Stimulated activated CD4-positive, alpha-beta T cell treated with anti-CD3 and anti-CD28 coated beads, Interleukin-15, amount 100 ng/mL, for 24 hours (primary cell): ENCODE measurements around the gene PPP1R37.
A peak's percentile ranks its signal among the peaks of the same experiment; 100 is the strongest.
"Not testable (repeated sequence)": the region's sequence is repeated elsewhere in the genome, so short reads cannot be mapped to it uniquely, and the experiment has no call there.

ENCODE experiments used
- DNase-seq: peaks from one replicate; pipeline ENCODE4 v3.0.0-alpha.2; 2020

The PPP1R37 gene

DNA sequence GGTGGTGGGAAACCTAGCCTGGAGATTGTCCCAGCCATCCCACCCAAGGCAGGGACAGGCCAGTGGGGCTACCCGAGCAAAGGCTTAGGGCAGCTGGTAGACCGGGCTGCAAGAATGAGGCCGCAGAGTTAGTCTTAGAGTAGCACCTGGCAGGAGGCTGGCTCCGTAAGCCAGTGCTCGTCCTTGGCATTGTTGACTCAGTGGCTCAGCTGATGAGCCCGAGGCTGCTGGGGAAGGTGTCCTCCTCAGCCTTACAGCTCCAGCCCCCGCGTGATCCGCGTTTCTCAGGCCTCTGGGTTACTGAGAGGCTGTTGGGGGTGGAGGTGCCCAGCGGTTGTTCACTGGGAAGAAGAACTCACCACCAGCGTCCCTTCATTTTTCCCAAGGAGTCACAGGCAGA, 24.7 kb downstream of the PPP1R37 start:
- DNase-seq = peak; percentile 14

DNA sequence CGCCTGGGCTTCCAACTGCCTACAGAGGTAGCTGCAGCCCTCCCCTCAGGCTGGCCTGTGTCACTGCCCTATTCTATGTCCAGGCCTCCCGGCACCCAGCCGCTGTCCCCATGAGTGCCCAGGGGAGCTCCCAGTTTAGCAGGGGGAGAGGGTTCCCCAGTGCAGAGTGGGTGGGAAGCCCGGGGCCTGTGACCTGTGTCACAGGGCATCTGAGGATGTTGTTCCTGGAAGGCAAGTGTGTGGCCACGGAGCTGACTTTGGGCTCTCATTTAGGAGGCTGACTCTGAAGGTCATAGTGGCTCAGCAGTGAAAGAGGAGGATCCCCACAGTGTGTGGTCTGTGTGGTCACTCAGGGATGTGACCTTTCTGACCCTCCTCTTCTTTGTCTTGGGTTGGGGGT, 25.1 kb downstream of the PPP1R37 start:
- DNase-seq = no peak

DNA sequence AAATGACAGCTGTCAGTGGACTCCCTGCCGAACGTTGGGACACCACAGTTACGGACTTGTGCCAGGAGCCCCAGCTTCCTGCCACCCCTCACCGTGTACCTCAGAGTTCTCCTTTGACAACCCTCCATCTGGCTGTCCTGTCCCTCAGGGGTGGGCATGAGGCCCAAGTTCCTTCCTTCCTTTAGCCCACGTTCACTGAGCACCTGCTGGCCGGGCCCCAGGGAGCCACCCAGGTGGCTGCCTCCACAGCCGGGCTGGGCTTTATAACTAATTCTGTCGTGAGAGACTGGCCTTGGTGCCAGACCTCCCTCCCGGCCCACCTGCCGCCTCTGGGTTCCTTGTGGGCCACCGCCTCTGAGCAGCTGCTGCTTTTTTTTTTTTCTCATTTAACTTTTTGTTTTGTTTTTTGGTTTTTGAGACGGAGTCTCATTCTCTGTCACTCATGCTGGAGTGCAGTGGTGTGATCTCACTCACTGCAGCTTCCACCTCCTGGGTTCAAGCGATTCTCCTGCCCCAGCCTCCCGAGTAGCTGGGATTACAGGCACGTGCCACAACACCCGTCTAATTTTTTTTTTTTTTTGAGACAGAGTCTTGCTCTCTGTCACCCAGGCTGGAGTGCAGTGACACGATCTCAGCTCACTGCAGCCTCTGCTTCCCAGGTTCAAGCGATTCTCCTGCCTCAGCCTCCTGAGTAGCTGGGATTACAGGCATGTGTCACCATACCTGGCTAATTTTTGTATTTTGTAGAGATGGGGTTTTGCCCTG, 25.8 kb downstream of the PPP1R37 start:
- DNase-seq = not testable (repeated sequence)

DNA sequence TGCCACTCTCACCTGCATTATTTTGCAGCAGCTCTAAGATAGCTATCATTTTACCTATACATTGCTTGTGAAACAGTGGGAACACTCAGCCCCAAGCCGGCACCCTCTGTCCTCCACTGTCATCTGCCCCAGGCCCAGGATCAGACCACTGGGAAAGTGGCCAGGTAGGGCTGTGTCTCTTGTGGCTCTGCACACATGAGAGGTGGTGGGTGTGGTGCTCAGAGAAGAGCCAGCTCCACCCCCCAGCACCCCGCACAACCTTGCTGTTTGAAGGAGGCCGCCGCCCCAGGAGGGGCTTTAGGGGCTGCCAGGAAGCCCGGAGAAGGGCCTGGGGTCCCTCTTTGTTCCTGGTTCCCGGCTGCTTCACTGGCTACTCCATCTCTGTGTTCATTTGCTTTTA, 26.6 kb downstream of the PPP1R37 start:
- no peak for DNase-seq

DNA sequence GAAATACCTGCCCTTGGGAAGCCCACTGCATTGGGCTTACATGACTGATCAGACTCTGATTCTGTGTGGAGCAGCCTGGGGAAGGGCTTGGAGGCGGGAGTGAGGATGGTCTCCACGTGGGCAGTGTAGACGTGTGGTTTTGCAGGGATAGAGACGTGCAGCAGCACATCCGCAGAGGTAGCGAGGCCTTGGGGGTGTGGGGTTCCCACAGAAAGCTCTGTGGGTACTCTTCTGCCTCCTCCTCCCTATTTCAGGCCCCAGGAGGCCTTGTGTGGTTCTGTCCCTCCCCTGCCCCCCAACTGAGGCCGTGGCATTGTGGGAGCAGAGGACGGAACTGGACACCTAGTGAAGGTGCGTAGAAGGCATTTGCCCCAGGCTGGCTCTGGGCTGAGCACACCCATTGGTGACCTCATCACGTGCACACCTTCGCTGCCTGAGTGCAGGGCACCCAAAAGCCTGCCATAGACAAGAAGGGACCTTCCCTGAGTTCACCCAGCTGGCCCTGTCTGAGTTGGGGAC, 28.9 kb downstream of the PPP1R37 start:
- no peak for DNase-seq

DNA sequence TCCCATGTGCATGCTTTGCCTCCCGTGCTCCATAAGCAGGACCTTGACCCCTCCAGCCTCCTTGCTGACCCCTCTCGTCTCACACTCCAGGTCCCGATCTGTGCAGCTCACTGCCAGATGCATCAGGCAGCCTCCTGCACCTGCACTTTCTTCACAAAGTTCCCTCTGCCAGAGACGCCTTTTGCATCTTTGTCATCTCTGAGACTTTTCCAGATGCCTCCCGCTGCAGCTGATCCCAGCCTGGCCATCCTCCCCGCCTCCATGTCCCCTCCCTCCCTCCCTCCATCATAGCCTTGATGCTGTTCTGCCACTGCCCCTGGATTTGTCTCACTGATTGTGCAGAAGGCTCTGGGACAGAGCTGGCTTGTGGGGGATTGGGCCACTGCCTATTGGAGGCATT, 29.9 kb downstream of the PPP1R37 start:
- DNase-seq = no peak

DNA sequence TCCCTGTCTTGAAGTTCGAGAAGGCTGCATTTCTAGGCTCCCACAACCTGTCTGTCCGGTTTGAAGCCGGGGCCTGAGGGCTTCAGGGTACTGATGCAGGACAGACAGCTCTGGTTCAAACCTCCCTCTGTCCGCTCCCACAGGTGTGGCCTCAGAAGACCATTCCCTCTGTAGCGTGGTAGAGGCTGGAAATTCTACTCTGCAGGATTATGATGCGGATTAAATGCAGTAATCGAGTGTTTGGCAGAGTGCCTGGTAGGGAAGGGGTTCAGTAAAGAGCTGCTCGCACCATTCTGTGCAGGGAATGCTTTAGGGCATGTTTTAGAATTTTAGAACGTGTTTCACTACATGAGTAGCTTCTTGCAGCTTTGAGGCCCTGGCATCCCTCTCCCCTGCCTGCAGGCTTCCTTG, 30.5 kb downstream of the PPP1R37 start:
- no peak for DNase-seq

DNA sequence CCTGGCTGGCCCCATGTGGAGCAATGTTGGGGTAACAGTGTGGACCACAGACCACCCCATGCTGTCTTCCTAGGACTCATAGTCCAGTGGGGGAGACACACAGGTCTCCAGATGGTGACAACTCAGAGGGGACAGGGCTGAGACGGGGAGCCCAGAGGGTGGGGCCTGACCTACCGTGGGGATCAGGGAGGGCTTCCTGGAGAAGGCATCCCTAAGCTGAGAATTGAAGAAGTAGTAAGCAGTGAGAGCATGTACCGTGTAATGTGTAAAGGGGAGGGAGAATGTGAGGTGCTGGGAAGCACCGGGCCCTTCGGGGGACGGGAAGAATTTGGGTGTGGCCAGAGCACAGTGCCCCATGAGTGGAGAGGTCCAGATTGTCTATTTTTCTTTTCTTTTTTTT, 31.0 kb downstream of the PPP1R37 start:
- DNase-seq = no peak

DNA sequence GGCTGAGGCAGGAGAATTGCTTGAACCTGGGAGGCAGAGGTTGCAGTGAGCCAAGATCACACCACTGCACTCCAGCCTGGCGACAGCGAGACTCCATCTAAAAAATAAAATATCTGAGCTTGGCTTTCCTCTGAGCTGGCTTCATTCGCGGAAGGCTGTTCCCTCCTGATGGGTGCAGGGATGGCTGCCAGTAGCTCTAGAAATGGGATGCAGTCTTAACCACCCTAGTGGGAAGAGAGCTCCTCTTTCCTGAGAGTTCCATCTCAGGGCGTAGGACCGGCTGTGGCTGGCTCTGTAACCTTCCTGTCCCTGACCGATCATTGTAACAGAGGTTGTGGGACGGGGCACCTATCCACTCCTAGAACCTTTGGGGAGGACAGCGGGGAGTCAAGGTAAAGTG, 32.4 kb downstream of the PPP1R37 start:
- DNase-seq = no peak

DNA sequence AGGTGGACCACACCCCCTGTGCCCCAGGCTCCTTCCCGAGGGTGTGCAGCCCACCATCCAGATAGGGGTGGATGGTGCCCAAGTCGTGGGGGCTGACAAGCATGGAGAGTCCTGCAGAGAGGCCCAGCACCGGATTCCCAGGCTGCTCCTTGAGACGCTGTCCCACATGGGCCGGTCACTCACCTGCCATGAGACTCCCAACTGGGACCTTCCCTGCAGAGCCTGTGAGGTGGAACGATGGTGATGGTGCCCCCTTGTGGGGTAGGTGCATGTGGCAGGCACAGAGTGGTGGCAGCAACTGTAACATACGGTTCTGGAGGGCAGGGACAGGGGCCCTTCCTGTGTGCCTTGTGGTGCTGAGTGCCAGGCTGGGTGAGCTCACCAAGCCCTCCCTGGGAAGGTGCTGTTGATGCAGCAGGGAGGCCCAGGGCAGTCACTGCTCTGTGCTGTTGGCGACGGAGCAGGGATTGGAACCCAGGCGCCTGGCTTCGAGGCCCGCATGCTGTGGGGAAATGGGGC, 33.1 kb downstream of the PPP1R37 start:
- peak; percentile 82 for DNase-seq

DNA sequence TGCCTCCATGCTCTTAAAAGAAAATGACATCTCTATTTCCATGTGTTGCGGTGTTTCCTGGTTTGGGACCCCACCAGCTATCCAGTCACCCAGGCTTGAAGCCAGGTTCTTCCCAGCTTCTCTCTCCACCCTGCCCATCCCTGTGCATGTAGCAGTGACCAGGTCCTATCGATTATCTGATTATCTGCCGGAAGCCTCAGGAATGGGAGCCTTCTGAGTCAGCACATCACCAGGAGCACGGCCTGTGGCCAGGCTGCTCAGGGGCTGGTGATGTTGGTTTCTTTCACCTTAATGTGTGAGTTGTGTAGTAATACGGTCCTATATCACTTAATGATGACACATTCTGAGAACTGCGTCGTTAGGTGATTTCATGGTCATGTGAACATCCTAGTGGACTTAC, 33.7 kb downstream of the PPP1R37 start:
- no peak for DNase-seq

DNA sequence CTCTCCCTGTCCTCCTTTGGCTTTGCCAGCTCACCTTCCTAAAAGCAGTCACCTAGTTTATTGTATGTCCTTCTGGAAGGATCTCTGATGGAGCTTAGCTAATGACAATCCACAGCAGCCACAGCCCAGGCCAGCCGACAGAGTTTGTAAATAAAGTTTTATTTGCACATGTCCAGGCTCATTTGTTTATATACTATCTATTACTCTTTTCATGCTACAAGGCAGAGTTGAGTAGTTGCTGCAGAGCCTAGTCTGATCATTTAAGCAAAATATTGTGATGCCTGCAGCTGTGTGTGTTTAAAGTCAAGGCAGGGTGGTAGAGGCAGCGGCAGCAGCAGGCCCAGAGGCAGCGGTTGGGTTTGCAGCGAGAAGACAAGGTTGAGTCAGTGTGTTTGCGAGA, 35.2 kb downstream of the PPP1R37 start:
- DNase-seq = no peak

DNA sequence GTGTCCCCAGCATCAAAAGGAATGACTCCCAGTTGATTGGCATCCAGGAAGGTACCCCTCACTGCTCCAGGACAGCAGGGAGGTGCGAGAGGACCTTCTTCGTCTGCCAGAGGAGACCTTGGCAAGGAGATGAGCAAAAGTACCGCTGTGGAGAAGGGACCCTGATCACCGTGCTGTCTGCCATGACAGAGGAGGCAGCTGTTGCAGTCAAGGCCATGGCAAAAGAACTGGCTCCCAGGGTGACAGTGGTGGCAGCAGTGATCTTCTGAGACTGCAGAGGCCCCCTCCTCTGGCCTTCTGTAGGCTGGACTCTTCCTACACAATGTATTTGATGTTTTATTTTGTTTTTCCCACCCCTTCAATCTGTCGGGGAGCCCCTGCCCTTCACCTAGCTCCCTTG, 35.8 kb downstream of the PPP1R37 start:
- no peak for DNase-seq

DNA sequence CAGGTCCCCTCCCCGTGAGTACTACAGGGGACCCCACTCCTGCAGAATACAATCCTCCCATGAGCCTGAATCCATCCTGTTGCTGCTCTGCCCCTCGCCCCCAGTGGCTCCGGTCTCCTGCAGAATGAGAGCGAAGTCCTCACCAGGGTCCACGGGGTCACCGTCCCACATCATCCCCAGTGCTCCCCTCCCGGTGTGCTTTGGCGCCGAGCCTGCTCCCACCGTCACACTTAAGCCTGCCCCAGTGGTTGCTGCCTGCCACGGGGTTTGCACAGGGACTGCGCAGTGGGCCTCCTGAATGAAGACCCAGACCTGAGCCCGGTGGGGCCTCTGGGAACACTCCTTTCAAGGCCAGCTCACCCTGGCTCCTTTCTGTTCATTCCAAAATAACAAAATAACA, 37.3 kb downstream of the PPP1R37 start:
- no peak for DNase-seq

DNA sequence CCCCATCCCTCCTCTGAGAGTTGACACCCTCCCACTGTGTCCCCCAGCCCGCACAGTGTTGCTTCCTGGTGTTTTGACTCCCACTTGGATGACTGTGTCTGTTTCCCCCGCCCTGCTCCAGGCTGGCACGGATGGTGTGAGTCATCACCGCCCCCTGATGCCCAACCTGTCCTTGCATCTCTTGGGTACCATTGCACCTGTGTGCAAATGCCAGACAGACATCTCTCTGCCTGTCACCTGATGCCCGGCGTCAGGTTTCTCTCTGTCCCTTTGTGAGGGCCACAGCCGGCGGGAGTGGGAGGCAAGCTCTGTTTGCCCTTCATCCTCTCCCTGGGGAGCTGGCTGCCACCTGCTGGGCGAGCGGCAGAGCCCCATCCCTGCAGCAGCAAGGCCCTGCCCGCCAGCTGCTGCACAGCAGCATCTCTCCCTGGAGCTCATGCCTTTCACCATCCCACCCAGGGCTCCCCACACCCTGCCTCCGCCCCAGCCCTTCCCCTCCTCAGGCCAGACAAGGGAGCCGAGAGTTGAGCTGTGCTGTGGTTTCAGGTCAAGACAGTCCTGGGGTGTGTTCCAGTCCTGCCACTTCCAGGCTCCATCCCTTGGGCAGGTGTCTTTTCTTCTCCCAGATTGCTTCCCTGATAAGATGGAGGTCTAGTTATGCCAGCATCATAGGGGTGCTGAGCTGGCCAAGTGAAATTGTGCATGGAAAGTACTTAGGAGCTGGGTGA, 38.1 kb downstream of the PPP1R37 start:
- no peak for DNase-seq

DNA sequence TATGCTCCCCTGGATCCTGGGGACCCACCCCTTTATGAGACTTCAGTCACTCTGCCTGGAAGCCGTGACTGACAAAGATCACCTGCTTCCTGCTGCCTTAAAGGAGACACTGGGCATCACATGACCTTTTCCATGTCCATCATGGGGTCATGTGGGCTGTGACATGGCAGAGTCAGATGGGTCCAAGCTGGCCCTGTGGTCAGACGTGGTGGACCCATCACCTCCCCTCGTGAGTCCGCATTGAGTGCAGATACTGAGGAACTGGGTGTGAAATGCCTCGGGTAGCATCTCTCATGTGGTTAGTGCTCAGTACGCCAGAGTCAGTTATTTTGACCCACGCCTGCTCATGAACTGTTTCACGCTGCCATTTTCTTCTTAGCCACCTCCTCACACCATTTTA, 40.7 kb downstream of the PPP1R37 start:
- no peak for DNase-seq

DNA sequence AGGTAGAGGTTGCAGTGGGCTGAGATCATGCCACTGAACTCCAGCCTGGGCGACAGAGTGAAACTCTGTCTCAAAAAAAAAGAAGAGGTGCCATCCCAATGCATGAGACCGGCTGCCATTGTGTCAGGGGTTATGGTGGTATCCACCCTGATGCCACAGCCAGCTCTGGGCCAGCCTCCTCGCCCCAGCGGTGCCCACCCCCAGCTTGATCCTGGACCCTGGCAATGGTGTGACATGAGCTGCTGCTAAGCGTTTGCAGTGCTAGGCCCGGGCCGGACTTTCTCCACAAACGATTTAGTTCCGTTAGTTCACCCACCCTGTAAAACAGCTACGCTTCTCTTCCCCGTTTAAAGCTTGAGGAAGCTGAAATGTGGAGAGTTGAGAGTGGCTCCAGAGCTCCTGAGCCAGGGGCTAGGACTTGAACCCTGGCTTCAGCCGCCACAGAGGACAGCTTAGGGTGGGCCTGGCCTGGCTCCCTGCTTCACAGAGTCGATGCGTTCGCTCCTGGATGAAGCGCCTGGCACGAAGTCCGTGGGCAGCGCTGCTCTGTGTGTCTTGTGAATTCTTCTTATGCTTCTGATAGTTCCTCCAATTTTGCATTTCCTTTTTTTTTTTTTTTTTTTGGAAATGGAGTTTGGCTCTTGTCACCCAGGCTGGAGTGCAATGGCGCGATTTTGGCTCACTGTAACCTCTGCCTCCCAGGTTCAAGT, 42.4 kb downstream of the PPP1R37 start:
- no peak for DNase-seq

DNA sequence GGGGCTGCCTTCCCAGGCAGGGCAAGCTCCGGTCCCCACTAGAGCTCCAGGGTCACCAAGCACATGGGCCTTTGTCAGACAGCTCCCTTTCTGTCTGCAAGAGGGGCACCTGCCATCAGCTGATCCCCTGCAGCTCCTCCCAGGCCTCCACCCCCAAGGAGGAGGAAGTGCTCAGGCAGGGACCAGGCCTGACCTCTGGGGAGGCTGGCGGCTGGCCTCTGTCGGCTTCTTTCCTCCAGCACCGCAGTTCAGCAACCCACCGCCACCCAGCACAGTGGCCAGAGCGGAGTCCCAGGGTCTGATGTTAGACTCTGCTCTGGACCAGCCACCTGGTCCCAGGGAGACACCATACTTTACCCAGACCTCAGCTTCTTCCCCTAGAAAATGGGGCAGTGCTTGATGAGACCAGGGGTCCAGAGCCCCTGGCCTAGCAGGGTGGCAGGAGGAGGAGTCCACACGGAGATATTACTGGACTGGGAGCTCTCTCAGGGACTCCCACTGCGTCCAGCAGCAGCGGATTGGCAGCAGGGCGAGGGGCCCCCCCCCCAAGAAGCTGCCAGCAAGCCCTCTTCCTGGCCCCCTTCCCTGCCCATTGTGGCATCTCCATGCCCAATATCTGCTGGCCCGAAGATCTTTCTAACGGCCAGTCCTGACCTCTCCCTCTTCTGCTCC, 43.7 kb downstream of the PPP1R37 start:
- DNase-seq = no peak

DNA sequence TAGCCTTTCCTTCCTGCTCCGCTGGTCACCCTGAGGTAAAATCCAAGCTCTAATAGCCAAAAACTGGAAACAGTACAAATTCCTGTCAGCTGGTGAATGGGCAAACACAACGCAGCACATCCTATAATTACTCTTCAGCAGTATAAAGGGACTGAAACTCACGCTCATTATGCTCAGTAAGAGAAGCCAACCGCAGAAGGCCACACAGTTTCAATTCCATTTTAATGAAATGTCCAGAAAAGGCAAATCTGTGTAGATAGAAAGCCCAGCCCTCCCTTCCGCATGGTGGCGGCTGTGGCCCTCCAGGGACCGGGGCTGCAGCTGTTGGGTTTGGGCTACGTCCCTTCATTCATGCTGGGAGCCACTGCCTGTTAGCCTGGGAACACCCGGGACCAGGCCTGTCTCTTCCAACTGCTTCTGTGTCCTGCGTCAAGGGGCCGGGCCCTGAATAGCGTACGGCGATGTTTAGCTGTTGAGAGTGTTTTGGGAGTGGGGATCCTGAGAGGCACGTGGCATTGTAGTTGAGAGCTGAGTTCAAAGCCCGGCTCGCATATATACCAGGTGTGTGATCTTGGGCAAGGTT, 44.3 kb downstream of the PPP1R37 start:
- no peak for DNase-seq

DNA sequence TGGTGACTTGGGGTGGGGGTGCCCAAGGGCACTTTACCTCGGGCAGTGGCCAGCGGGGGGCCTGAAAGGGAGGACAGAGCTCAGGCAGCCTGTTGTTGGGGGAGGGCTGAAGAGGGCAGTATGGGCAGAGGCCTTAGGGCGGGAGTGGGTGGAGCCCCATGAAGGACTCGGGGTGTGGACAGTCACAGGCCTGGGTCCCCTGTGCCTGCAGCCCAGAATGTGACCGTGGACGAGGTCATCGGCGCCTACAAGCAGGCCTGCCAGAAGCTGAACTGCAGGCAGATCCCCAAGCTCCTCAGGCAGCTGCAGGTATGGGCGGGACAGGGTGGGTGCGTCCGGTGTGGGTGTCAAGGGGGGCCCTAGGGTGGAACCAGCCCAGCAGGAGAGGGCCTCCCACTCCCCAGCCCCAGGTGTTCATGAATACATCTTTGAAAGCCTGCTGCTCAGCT, 45.3 kb downstream of the PPP1R37 start:
- DNase-seq = no peak

DNA sequence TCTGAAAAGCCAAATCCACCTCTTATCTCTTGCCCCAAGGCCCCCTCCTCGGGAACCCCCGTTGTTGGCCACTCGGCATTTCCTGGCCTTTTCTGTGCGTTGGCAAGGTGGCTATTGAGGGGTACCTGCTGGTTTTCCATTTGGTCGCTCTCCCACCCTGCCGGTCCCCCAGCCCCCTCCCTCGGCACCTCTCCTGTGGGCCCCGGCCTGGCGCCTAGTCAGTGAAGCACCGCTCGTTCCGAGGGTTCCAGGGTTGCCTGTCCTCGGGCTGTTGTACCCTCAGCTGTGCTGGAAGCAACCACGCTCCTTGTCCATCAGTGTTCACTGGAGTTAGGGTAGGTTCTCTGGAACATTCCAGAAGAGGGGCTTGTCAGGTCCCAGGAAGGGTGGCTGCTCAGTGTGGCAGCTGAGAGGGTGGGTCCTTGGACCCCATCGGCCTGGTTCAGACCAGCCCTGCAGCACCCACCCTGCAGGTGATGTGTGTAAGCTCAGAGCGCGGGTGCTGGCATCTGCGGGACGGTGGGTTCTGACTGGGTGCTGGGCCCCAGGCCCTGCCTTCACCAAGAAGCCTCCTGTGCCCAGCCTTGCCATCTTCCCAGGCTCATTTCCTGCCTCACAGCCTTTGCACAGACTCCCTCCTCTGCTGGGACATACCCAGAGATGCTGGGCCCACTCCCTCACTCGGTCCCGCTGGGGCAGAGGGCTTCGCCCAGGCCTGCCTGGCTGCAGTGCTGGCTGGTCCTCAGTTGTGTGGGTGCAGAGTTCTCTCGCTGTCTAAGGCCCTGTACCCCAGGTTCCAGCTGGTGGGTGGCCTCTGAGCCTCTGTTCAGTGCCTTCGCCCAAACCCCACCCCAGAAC, 46.5 kb downstream of the PPP1R37 start:
- DNase-seq = no peak

DNA sequence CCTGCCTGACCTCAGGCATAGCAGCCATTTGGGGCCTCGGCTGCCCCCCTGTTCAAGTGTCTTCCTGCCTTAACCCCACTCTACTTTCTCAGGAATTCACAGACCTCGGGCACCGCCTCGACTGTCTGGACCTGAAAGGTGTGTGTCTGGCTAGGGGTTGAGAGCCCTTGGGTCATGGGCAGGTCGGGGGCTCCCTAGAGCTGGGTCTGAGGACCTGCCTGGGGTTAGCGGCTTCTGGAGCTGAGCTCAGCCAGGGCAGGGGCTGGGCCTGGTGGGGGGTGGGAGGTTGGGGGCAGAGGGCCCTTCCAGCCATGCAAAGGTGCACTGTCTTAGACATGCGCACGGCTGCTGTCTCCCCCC, 47.1 kb downstream of the PPP1R37 start:
- no peak for DNase-seq
